A673 (cell line): ENCODE measurements around the gene STX1B. TPM values are rescaled to one million over a fixed set of nuclear protein-coding genes. Genes with fewer than 3 reads are reported as not detected.

Experiments used
- BruUV-seq: library from RNA; stranded (reverse); fragments of 400-500 nt; replicated peaks from 2 replicates; lab custom pipeline; 2021; lab: Mats Ljungman, UMichigan
- CTCF ChIA-PET: fragments of 300-600 bp; sonication (Branson Sonifier 250); formaldehyde crosslinking; loops from one replicate; lab custom pipeline; 2022; ENCODE audit warnings: antibody characterized with exemption; lab: Charles Lee
- POLR2A ChIA-PET: fragments of 300-600 bp; sonication (Branson Sonifier 250); formaldehyde crosslinking; loops from one replicate; lab custom pipeline; 2022; ENCODE audit warnings: antibody characterized with exemption; ENCODE audit not compliant: low non-redundant PET; lab: Charles Lee
- DNase-seq: peaks from one replicate; pipeline ENCODE4 v3.0.0-alpha.2; 2015; ENCODE audit warnings: low spot score
- H3K27ac ChIP-seq: fragments of 200-600 bp; sonication (generic); 2 replicates; pipeline ENCODE4 v1.5.1; 2016; ENCODE audit warnings: mixed run types, low read depth, mild to moderate bottlenecking, mixed read lengths, antibody characterized with exemption, low read length; ENCODE audit not compliant: poor library complexity, severe bottlenecking
- H3K27me3 ChIP-seq: fragments of 200-600 bp; sonication (generic); replicated peaks from 2 replicates; pipeline ENCODE4 v1.6.1; 2017; ENCODE audit warnings: mixed run types, low read depth, mild to moderate bottlenecking, mixed read lengths, antibody characterized with exemption, low read length; ENCODE audit not compliant: insufficient read depth, poor library complexity
- H3K36me3 ChIP-seq: fragments of 200-600 bp; sonication (generic); 2 replicates; pipeline ENCODE4 v1.6.1; 2016; ENCODE audit warnings: mixed run types, mild to moderate bottlenecking, mixed read lengths, antibody characterized with exemption, low read length; ENCODE audit not compliant: insufficient read depth, poor library complexity, severe bottlenecking
- H3K4me1 ChIP-seq: fragments of 200-600 bp; sonication (generic); 2 replicates; pipeline ENCODE4 v1.6.1; 2017; ENCODE audit warnings: mixed run types, mild to moderate bottlenecking, mixed read lengths, antibody characterized with exemption, low read length; ENCODE audit not compliant: insufficient read depth, poor library complexity, severe bottlenecking
- H3K4me3 ChIP-seq: fragments of 200-600 bp; sonication (generic); 2 replicates; pipeline ENCODE4 v1.5.1; 2016; ENCODE audit warnings: low read depth, mixed run types, mild to moderate bottlenecking, mixed read lengths, low read length; ENCODE audit not compliant: poor library complexity, severe bottlenecking
- H3K9me3 ChIP-seq: fragments of 200-600 bp; sonication (generic); 2 replicates; pipeline ENCODE4 v1.6.1; 2016; ENCODE audit warnings: mixed run types, low read depth, mild to moderate bottlenecking, mixed read lengths, antibody characterized with exemption, low read length; ENCODE audit not compliant: poor library complexity, severe bottlenecking
- EZH2 ChIP-seq: fragments of 200-600 bp; sonication (generic); IDR thresholded peaks from 2 replicates; pipeline ENCODE4 v1.6.1; 2017; ENCODE audit warnings: borderline replicate concordance, low read depth, mild to moderate bottlenecking, mixed read lengths, antibody characterized with exemption, low read length; ENCODE audit not compliant: poor library complexity, severe bottlenecking
- intact Hi-C: fragments of 100-400 bp; cut with micrococcal nuclease; formaldehyde crosslinking; loops from one replicate; pipeline ENCODE4 v1.10.0; 2022; ENCODE audit not compliant: unreplicated experiment
- total RNA-seq: library from RNA; stranded (reverse); gene quantifications from 2 replicates; pipeline ENCODE4 v1.2.3, GENCODE V29; 2021
- TF ChIP-seq, protein P1 (sequence below): fragments of 300-800, 200-600 bp; sonication (generic); conservative IDR thresholded peaks from 2 replicates; pipeline ENCODE4 v1.5.1; 2017; ENCODE audit warnings: low read depth, mild to moderate bottlenecking, antibody characterized with exemption, low read length, moderate library complexity, mixed read lengths

STX1B gene
- total RNA-seq, 1 experiment from 2014 or later: 0.62 TPM

GRCh38 chr16:30980023-30980371 is 30.4 kb downstream of the STX1B start:
- intact Hi-C loops: loop anchor here (10.0 kb wide), 1 partner anchor 885 kb away; no protein-coding TSS in a partner anchor
- peaks cover 23% of the 10 kb centered on the region for H3K36me3 ChIP-seq
- no peaks in the 10 kb centered on the region for H3K9me3 ChIP-seq
- TF ChIP-seq, protein P1, sequence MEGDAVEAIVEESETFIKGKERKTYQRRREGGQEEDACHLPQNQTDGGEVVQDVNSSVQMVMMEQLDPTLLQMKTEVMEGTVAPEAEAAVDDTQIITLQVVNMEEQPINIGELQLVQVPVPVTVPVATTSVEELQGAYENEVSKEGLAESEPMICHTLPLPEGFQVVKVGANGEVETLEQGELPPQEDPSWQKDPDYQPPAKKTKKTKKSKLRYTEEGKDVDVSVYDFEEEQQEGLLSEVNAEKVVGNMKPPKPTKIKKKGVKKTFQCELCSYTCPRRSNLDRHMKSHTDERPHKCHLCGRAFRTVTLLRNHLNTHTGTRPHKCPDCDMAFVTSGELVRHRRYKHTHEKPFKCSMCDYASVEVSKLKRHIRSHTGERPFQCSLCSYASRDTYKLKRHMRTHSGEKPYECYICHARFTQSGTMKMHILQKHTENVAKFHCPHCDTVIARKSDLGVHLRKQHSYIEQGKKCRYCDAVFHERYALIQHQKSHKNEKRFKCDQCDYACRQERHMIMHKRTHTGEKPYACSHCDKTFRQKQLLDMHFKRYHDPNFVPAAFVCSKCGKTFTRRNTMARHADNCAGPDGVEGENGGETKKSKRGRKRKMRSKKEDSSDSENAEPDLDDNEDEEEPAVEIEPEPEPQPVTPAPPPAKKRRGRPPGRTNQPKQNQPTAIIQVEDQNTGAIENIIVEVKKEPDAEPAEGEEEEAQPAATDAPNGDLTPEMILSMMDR: no peak
- no peak overlapping the region for H3K4me3 ChIP-seq
- no peaks in the 10 kb centered on the region for H3K4me1 ChIP-seq
- ChIA-PET CTCF (no interaction called here), POLR2A (no interaction called here)
- no peaks in the 10 kb centered on the region for H3K27me3 ChIP-seq
- no TSS peak for BruUV-seq
- no peak overlapping the region for H3K27ac ChIP-seq
- DNase-seq: no peak

DNA sequence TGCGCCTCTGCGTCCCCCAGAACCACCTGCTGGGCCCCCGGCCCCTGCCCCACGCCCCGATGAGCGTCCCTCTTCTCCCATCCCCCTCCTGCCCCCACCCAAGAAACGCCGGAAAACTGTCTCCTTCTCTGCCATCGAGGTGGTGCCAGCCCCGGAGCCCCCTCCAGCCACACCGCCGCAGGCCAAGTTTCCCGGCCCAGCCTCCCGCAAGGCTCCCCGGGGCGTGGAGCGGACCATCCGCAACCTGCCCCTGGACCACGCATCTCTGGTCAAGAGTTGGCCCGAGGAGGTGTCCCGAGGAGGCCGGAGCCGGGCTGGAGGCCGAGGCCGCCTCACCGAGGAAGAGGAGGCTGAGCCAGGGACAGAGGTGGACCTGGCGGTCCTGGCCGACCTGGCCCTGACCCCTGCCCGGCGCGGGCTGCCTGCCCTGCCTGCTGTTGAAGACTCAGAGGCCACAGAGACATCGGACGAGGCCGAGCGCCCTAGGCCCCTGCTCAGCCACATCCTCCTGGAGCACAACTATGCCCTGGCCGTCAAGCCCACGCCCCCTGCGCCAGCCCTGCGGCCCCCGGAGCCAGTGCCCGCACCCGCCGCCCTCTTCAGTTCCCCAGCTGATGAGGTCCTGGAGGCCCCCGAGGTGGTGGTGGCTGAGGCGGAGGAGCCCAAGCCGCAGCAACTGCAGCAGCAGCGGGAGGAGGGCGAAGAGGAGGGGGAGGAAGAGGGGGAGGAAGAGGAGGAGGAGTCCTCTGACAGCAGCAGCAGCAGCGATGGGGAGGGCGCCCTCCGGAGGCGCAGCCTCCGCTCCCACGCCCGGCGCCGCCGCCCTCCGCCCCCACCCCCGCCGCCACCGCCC is 31.0 kb downstream of the STX1B start:
- BruUV-seq: no TSS peak
- Histone ChIP-seq H3K4me1 (no peaks in the 10 kb centered on the region), H3K27me3 (no peaks in the 10 kb centered on the region), H3K27ac (no peak overlapping the region), H3K4me3 (no peak overlapping the region), H3K36me3 (peaks cover 22% of the 10 kb centered on the region), H3K9me3 (no peaks in the 10 kb centered on the region)
- ChIA-PET POLR2A (no interaction called here), CTCF (no interaction called here)
- no peak for TF ChIP-seq EZH2
- intact Hi-C loops: loop anchor here (10.0 kb wide), 1 partner anchor 885 kb away; no protein-coding TSS in a partner anchor
- DNase-seq: no peak

- POLR2A ChIA-PET: no interaction called here
- Histone ChIP-seq H3K4me1 (no peaks in the 10 kb centered on the region), H3K4me3 (no peak overlapping the region), H3K27me3 (no peaks in the 10 kb centered on the region), H3K9me3 (no peaks in the 10 kb centered on the region), H3K27ac (no peak overlapping the region), H3K36me3 (peaks cover 28% of the 10 kb centered on the region)
- intact Hi-C loops: no loop called here
- TF ChIP-seq, protein P1: peak; percentile 57
- no peak for TF ChIP-seq EZH2
- CTCF ChIA-PET: no interaction called here
- DNase-seq: peak; percentile 58
- no TSS peak for BruUV-seq
Measured at GRCh38 chr16:30977502-30977901, 32.9 kb downstream of the STX1B start.

DNA sequence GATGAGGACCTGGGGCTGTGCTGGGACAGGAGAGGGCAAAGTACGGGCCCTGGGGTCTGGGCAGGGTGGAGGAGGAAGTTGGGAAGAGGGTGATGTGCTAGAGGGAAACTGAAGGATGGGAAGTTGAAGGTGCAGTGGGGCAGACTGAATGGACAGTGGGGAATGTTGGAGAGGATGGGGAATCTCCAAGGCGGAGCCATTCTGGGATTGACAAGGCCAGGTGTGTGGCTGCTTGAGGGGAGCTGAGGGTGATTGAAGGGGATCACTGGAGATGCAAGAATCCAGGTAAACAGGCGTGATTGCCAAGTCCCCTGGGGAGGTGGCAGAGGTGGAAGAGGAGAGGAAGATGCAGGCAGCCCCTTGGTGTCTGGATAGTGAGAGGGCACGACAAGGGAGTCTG is 34.0 kb downstream of the STX1B start:
- intact Hi-C loops: no loop called here
- ChIA-PET POLR2A (no interaction called here), CTCF (no interaction called here)
- DNase-seq: no peak
- Histone ChIP-seq H3K27ac (no peak overlapping the region), H3K9me3 (no peaks in the 10 kb centered on the region), H3K4me3 (no peak overlapping the region), H3K27me3 (no peaks in the 10 kb centered on the region), H3K4me1 (no peaks in the 10 kb centered on the region), H3K36me3 (peaks cover 37% of the 10 kb centered on the region)
- TF ChIP-seq, protein P1: no peak
- no peak for TF ChIP-seq EZH2
- BruUV-seq: no TSS peak
